ENCODE data around the gene MRPL41.
A peak's percentile ranks its signal among the peaks of the same experiment; 100 is the strongest.
"Not testable (repeated sequence)": the region's sequence is repeated elsewhere in the genome, so short reads cannot be mapped to it uniquely, and the experiment has no call there.

MRPL41 gene

GRCh38 chr9:137551264-137552021, at the start of gene MRPL41:
MRPL41 (plus strand) TSS chr9:137551879; CDS start chr9:137552082, 203 bp downstream.
- DNase-seq = peak; percentile 87

- no peak for DNase-seq
Observed at GRCh38 chr9:137502008-137502911, 49.4 kb upstream of the MRPL41 start.

GRCh38 chr9:137504432-137504777, 47.3 kb upstream of the MRPL41 start:
- no peak for DNase-seq

- DNase-seq = no peak
Observed at GRCh38 chr9:137505421-137506140, 46.1 kb upstream of the MRPL41 start.

GRCh38 chr9:137506274-137506673, 45.4 kb upstream of the MRPL41 start:
- no peak for DNase-seq

- DNase-seq = no peak
Observed at GRCh38 chr9:137506702-137507171, 44.9 kb upstream of the MRPL41 start.

- DNase-seq = no peak
Observed at GRCh38 chr9:137509198-137509597, 42.5 kb upstream of the MRPL41 start.

- DNase-seq = not testable (repeated sequence)
Observed at GRCh38 chr9:137511126-137511525, 40.6 kb upstream of the MRPL41 start.

GRCh38 chr9:137511758-137512463, 39.8 kb upstream of the MRPL41 start:
- no peak for DNase-seq

- not testable (repeated sequence) for DNase-seq
Observed at GRCh38 chr9:137513136-137513535, 38.5 kb upstream of the MRPL41 start.

- DNase-seq = not testable (repeated sequence)
Observed at GRCh38 chr9:137513801-137514570, 37.7 kb upstream of the MRPL41 start.

- DNase-seq = no peak
Observed at GRCh38 chr9:137514691-137515337, 36.9 kb upstream of the MRPL41 start.

- no peak for DNase-seq
Observed at GRCh38 chr9:137515338-137515724, 36.3 kb upstream of the MRPL41 start.

- DNase-seq = no peak
Observed at GRCh38 chr9:137516144-137516917, 35.3 kb upstream of the MRPL41 start.

- DNase-seq = not testable (repeated sequence)
Observed at GRCh38 chr9:137518661-137519459, 32.8 kb upstream of the MRPL41 start.

- no peak for DNase-seq
Observed at GRCh38 chr9:137519553-137519952, 32.1 kb upstream of the MRPL41 start.

GRCh38 chr9:137520614-137521404, 30.9 kb upstream of the MRPL41 start:
- no peak for DNase-seq

- no peak for DNase-seq
Observed at GRCh38 chr9:137521405-137521985, 30.2 kb upstream of the MRPL41 start.

Data from NCI-H510A (cell line).